ENCODE data around the gene BAK1. TPM values are rescaled to one million over a fixed set of nuclear protein-coding genes. Genes with fewer than 3 reads are reported as not detected.

The BAK1 gene
- total and polyA plus RNA-seq, 2 of the 13 experiments (the other 11 are each of a cell fraction or from before 2014, with no cell fraction given), result 15.0 to 23.8 TPM

DNA sequence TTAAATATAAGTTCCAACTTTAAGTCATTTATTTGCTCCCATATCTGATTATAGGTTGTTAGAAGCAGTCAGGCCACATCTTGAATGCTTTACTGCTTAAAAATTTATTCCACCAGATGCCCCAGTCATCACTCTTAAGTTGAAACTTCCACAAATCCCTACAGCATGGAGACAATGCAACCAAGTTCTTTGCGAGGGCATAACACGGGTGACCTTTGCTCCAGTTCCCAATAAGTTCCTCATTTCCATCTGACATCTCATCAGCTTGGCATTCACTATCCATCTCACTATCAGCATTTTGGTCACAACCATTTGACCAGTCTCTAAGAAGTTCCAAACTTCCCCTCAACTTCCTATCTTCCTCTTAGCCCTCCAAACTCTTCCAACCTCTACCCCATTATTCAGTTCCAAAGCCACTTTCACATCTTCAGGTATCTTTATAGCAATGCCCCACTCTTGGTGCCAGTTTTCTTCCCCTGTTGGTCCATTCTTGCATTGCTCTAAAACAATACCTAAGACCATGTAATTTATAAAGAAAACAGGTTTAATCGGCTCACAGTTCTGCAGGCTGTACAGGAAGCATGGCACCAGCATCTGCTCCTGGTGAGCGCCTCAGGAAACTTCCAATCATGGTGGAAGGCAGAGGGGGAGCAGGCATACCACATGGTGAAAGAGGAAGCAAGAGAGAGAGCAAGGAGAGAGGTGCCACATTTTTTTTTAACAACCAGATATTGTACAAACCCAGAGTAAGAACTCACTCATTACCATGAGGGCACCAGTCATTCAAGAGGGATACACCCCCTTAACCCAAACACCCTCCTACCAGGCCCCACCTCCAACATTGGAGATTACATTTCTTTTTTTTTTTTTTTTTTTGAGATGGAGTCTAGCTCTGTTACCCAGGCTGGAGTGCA is 25.1 kb upstream of the BAK1 start:
- POLR2A ChIA-PET, result interaction anchor here (1.1 to 1.2 kb wide), 2 partner anchors 10 to 15 kb away, joined by 3 to 4 read pairs; no protein-coding TSS in a partner anchor
- H3K36me3 ChIP-seq (replicated peaks in 1 of 2; ENCODE audit: control insufficient read depth in 1 of 2, insufficient read depth in 2 of 2, low read length in 2 of 2), result no peaks in the 10 kb centered on the region
- no peaks in the 10 kb centered on the region for H3K79me2 ChIP-seq (ENCODE audit: insufficient read depth, low read length)
- in situ Hi-C loops (cut with HindIII; ENCODE audit: extremely low pct_ligation_motif_present, low pct_unique_long_range_greater_than_20kb) (no loop called here), intact Hi-C loops (cut with micrococcal nuclease; ENCODE audit: unreplicated experiment) (no loop called here)
- H3K4me2 ChIP-seq (ENCODE audit: low read depth, low read length), result no peak overlapping the region
- no peaks in the 10 kb centered on the region for H4K20me1 ChIP-seq (ENCODE audit: insufficient read depth, low read length)
- H3K4me3 ChIP-seq (replicated peaks in 1 of 3; ENCODE audit: insufficient read depth in 1 of 3, low read depth in 2 of 3, low read length in 3 of 3), result no peak overlapping the region
- H3K4me1 ChIP-seq (ENCODE audit: insufficient read depth, low read length), result peaks cover 42% of the 10 kb centered on the region
- H3K27ac ChIP-seq (ENCODE audit: extremely low read length, insufficient read depth, low read length), result no peak overlapping the region
- ATAC-seq (no peak), FAIRE-seq (no peak), DNase-seq (ENCODE audit: low spot score) (no peak)
- no TSS peak for BruUV-seq (replicated peaks)
- H3K27me3 ChIP-seq (ENCODE audit: control insufficient read depth in 1 of 2, insufficient read depth in 2 of 2, low read length in 2 of 2), result no peaks in the 10 kb centered on the region; a peak in 1 of 5 replicates
- TF ChIP-seq PPARG (CRISPR knock-in tag; conservative IDR thresholded peaks at IDR 0.05), result 0 out of 2 replicates have a peak, but pooled peaks have one; percentile 42
- TF ChIP-seq TBL1XR1 (IDR thresholded peaks at IDR 0.05; ENCODE audit: borderline replicate concordance, low read length, partially characterized antibody), result no peak
- H3K9me3 ChIP-seq (ENCODE audit: low read length), result no peaks in the 10 kb centered on the region
- H2AFZ ChIP-seq (ENCODE audit: low read length), result no peak overlapping the region
- CTCF ChIA-PET (ENCODE audit: low intra/inter-chr PET ratio, low total read pairs), result no interaction called here
- 49% methylated on average over 4 of the region's 4 CpGs for WGBS (ENCODE audit: low lambda C conversion rate)
- H3K9ac ChIP-seq (ENCODE audit: insufficient read depth, low read depth, low read length), result no peak overlapping the region

- ChIA-PET POLR2A (no interaction called here), CTCF (ENCODE audit: low intra/inter-chr PET ratio, low total read pairs) (no interaction called here)
- Histone ChIP-seq H4K20me1 (ENCODE audit: insufficient read depth, low read length) (no peaks in the 10 kb centered on the region), H2AFZ (ENCODE audit: low read length) (no peak overlapping the region), H3K9ac (ENCODE audit: insufficient read depth, low read depth, low read length) (no peak overlapping the region), H3K9me3 (ENCODE audit: low read length) (no peaks in the 10 kb centered on the region), H3K79me2 (ENCODE audit: insufficient read depth, low read length) (no peaks in the 10 kb centered on the region), H3K27me3 (ENCODE audit: control insufficient read depth in 1 of 2, insufficient read depth in 2 of 2, low read length in 2 of 2) (peaks cover 2 to 6% of the 10 kb centered on the region in 2 experiments; a peak in 1 of 5 replicates), H3K36me3 (replicated peaks in 1 of 2; ENCODE audit: control insufficient read depth in 1 of 2, insufficient read depth in 2 of 2, low read length in 2 of 2) (no peaks in the 10 kb centered on the region), H3K4me1 (ENCODE audit: insufficient read depth, low read length) (peaks cover 27% of the 10 kb centered on the region), H3K27ac (ENCODE audit: extremely low read length, insufficient read depth, low read length) (no peak overlapping the region), H3K4me3 (replicated peaks in 1 of 3; ENCODE audit: insufficient read depth in 1 of 3, low read depth in 2 of 3, low read length in 3 of 3) (no peak overlapping the region), H3K4me2 (ENCODE audit: low read depth, low read length) (no peak overlapping the region)
- in situ Hi-C loops (cut with HindIII; ENCODE audit: extremely low pct_ligation_motif_present, low pct_unique_long_range_greater_than_20kb), result no loop called here
- intact Hi-C loops (cut with micrococcal nuclease; ENCODE audit: unreplicated experiment), result no loop called here
- no peak for ATAC-seq
- no peak for FAIRE-seq
- DNase-seq (ENCODE audit: low spot score), result no peak
- WGBS (ENCODE audit: low lambda C conversion rate), result 20% methylated on average over 2 of the region's 2 CpGs
- BruUV-seq (replicated peaks), result no TSS peak
- TF ChIP-seq, protein P1, sequence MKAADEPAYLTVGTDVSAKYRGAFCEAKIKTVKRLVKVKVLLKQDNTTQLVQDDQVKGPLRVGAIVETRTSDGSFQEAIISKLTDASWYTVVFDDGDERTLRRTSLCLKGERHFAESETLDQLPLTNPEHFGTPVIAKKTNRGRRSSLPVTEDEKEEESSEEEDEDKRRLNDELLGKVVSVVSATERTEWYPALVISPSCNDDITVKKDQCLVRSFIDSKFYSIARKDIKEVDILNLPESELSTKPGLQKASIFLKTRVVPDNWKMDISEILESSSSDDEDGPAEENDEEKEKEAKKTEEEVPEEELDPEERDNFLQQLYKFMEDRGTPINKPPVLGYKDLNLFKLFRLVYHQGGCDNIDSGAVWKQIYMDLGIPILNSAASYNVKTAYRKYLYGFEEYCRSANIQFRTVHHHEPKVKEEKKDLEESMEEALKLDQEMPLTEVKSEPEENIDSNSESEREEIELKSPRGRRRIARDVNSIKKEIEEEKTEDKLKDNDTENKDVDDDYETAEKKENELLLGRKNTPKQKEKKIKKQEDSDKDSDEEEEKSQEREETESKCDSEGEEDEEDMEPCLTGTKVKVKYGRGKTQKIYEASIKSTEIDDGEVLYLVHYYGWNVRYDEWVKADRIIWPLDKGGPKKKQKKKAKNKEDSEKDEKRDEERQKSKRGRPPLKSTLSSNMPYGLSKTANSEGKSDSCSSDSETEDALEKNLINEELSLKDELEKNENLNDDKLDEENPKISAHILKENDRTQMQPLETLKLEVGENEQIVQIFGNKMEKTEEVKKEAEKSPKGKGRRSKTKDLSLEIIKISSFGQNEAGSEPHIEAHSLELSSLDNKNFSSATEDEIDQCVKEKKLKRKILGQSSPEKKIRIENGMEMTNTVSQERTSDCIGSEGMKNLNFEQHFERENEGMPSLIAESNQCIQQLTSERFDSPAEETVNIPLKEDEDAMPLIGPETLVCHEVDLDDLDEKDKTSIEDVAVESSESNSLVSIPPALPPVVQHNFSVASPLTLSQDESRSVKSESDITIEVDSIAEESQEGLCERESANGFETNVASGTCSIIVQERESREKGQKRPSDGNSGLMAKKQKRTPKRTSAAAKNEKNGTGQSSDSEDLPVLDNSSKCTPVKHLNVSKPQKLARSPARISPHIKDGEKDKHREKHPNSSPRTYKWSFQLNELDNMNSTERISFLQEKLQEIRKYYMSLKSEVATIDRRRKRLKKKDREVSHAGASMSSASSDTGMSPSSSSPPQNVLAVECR (CRISPR knock-in tag; IDR thresholded peaks at IDR 0.05; ENCODE audit: borderline replicate concordance), result no peak
These were observed 22.1 kb upstream of the BAK1 start for GRCh38 chr6:33602180-33602579.

All from HepG2 (cell line).